T-cell (primary cell): Measurements from ENCODE around the gene ACACA. TPM values are rescaled to one million over a fixed set of nuclear protein-coding genes. Genes with fewer than 3 reads are reported as not detected.

Experiments
- ATAC-seq, 4 experiments: fragments of 200-7000 bp in 3 of 4; fragments of 150-1000 bp in 1 of 4; cut with Tn5 transposase; replicated peaks in 1 of 4; 1 replicate in 3 of 4; 2 replicates in 1 of 4; pipeline ENCODE4 v1.10.0; 2021; ENCODE audit warnings: moderate library complexity in 3 of 4, mild to moderate bottlenecking in 2 of 4, moderate number of reproducible peaks in 1 of 4
- CTCF ChIA-PET, 2 donors: fragments of 300-600 bp; sonication (Branson Sonifier 250); formaldehyde crosslinking; loops; one replicate each; lab custom pipeline; 2022; ENCODE audit warnings: antibody characterized with exemption in 2 of 2; lab: Charles Lee
- POLR2A ChIA-PET, 2 donors: fragments of 300-600 bp; sonication (Branson Sonifier 250); formaldehyde crosslinking; loops; one replicate each; lab custom pipeline; 2022; ENCODE audit warnings: antibody characterized with exemption in 2 of 2; lab: Charles Lee
- DNase-seq, 35 experiments: peaks; one replicate each; pipeline versions ENCODE4 v3.0.0 to v3.0.0-alpha.2; 2013 to 2023
- H3K27ac ChIP-seq: one replicate; pipeline ENCODE4 v1.5.1; 2013; ENCODE audit warnings: low read length
- H3K27me3 ChIP-seq, 2 experiments: replicated peaks in 1 of 2; 1 replicate in 1 of 2; 2 replicates in 1 of 2; pipeline versions ENCODE4 v1.6.1 to v1.7.0; 2013; ENCODE audit warnings: low read length in 1 of 2, mixed read lengths in 1 of 2; ENCODE audit not compliant: control insufficient read depth in 2 of 2, insufficient read depth in 2 of 2; ENCODE audit errors: extremely low read depth in 1 of 2
- H3K36me3 ChIP-seq, 2 donors: 1 replicate in 1 of 2; 2 replicates in 1 of 2; pipeline versions ENCODE4 v1.6.1 to v1.7.0; 2013; ENCODE audit warnings: low read length in 1 of 2; ENCODE audit not compliant: control insufficient read depth in 2 of 2, insufficient read depth in 1 of 2; ENCODE audit errors: extremely low read depth in 1 of 2
- H3K4me1 ChIP-seq, 2 experiments: 1 replicate in 1 of 2; 2 replicates in 1 of 2; pipeline versions ENCODE4 v1.6.1 to v1.7.0; 2013; ENCODE audit warnings: low read length in 2 of 2, mixed read lengths in 1 of 2; ENCODE audit not compliant: insufficient read depth in 2 of 2, control insufficient read depth in 1 of 2; ENCODE audit errors: extremely low read depth in 1 of 2
- H3K4me3 ChIP-seq, 2 donors: 1 replicate in 1 of 2; 2 replicates in 1 of 2; pipeline versions ENCODE4 v1.5.1 to v1.7.0; 2013; ENCODE audit warnings: mild to moderate bottlenecking in 2 of 2, low read length in 1 of 2, moderate library complexity in 1 of 2; ENCODE audit not compliant: control insufficient read depth in 1 of 2; ENCODE audit errors: extremely low read depth in 1 of 2
- H3K9me3 ChIP-seq: 2 replicates; pipeline ENCODE4 v1.7.0; 2013
- H3K27ac Mint-ChIP-seq, 2 donors: one replicate each; pipeline ENCODE4 v1.8.0; 2020 to 2021; ENCODE audit warnings: mild to moderate bottlenecking in 2 of 2, mixed read lengths in 2 of 2
- H3K27me3 Mint-ChIP-seq, 2 donors: one replicate each; pipeline ENCODE4 v1.8.0; 2021 to 2022; ENCODE audit warnings: mixed read lengths in 2 of 2
- H3K36me3 Mint-ChIP-seq: one replicate; pipeline ENCODE4 v1.8.0; 2021; ENCODE audit warnings: mixed read lengths
- H3K4me1 Mint-ChIP-seq, 3 donors: one replicate each; pipeline ENCODE4 v1.8.0; 2020 to 2022; ENCODE audit warnings: mixed read lengths in 3 of 3, mild to moderate bottlenecking in 1 of 3
- H3K4me3 Mint-ChIP-seq, 3 donors: one replicate each; pipeline ENCODE4 v1.8.0; 2020 to 2022; ENCODE audit warnings: mild to moderate bottlenecking in 3 of 3, mixed read lengths in 3 of 3, moderate library complexity in 3 of 3
- H3K9me3 Mint-ChIP-seq, 3 donors: one replicate each; pipeline ENCODE4 v1.8.0; 2020 to 2022; ENCODE audit warnings: mixed read lengths in 3 of 3
- WGBS: methylation state at CpG from one replicate; pipeline ENCODE4 v1.1.5; 2013; ENCODE audit warnings: missing lambda C conversion rate; ENCODE audit not compliant: insufficient coverage; 5-methylcytosine and 5-hydroxymethylcytosine counted together
- total RNA-seq, 35 experiments: library from RNA in 6 of 35; stranded (reverse) in 6 of 35; fragments of 120-200 nt in 1 of 35; gene quantifications; one replicate each; pipeline versions ENCODE4 v1.2.1 to v1.2.4 and lab custom pipeline; 2013 to 2026

The ACACA gene
- total RNA-seq, 5 donors from 2014 or later (not counting 1 experiment from before 2014, with no cell fraction given): 15.9 to 30.2 (median 18.0) TPM

DNA sequence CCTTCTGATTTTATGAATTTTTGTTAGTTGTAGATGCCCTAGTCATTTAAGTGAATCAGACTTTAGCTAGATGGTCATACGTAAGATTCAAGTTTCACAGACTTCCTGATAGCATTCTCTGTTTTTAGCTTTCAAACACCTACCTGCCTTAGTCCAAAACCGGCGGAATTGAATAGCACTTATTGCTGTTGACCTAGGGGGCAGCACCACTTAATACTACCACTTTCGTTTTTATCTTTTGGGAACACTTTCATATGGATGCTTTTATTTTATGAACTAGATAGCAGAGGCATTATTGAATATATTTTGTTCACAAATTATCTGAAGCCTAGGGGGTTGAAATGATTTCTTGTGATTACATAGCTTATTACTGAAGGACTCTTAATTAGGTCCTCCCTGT, 31.5 kb upstream of the ACACA start:
- Histone ChIP-seq H3K4me3 (no peak overlapping the region), H3K27me3 (no peaks in the 10 kb centered on the region), H3K36me3 (peaks cover 0 to 48% of the 10 kb centered on the region in 2 donors), H3K27ac (no peak overlapping the region), H3K9me3 (no peaks in the 10 kb centered on the region), H3K4me1 (no peaks in the 10 kb centered on the region)
- ChIA-PET POLR2A (interaction anchor here in 1 of 2 donors (0.6 kb wide), 1 partner anchor 8 kb away, joined by 3 read pairs; no protein-coding TSS in a partner anchor), CTCF (interaction anchor here (0.6 to 0.7 kb wide), 2 partner anchors 175 to 878 kb away, joined by 3 read pairs; no protein-coding TSS in a partner anchor)
- no peak overlapping the region for H3K27ac Mint-ChIP-seq
- H3K4me3 Mint-ChIP-seq: no peak overlapping the region
- peaks cover 47% of the 10 kb centered on the region for H3K36me3 Mint-ChIP-seq
- DNase-seq (no peak), ATAC-seq (no peak)
- H3K9me3 Mint-ChIP-seq: no peaks in the 10 kb centered on the region
- no peaks in the 10 kb centered on the region for H3K27me3 Mint-ChIP-seq
- H3K4me1 Mint-ChIP-seq: peaks cover 0 to 3% (median 0%) of the 10 kb centered on the region in 3 donors
- 100% methylated on average over 1 of the region's 4 CpGs for WGBS

DNA sequence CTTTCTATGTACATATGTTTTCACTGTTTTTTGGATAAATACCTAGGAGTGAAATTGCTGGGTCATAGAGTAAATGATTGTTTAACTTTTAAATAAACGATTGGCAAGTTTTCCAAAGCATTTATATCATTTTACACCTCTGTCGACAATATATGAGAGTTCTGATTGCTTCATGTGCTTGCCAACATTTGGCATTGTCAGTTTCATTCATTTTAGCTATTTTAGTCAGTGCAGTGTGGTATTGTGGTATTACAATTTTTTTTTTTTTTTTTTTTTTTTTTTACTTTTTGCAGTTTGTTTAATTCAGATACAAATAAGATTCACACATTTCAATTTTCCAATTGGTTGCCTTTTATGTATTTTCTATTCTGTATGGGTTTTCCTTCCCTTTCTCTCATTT, 26.0 kb upstream of the ACACA start:
- Mint-ChIP-seq H3K36me3 (peaks cover 33% of the 10 kb centered on the region), H3K27ac (no peak overlapping the region), H3K4me1 (peaks cover 0 to 13% (median 11%) of the 10 kb centered on the region in 3 donors), H3K9me3 (no peaks in the 10 kb centered on the region), H3K27me3 (no peaks in the 10 kb centered on the region), H3K4me3 (no peak overlapping the region)
- H3K9me3 ChIP-seq: no peaks in the 10 kb centered on the region
- ChIA-PET POLR2A (no interaction called here), CTCF (no interaction called here)
- DNase-seq: no peak
- H3K27me3 ChIP-seq: no peaks in the 10 kb centered on the region
- no CpG with 5 or more reads among the region's 2 CpGs for WGBS
- peaks cover 0 to 36% of the 10 kb centered on the region in 2 donors for H3K36me3 ChIP-seq
- no peak for ATAC-seq
- H3K4me1 ChIP-seq: no peaks in the 10 kb centered on the region
- H3K27ac ChIP-seq: no peak overlapping the region
- H3K4me3 ChIP-seq: no peak overlapping the region

DNA sequence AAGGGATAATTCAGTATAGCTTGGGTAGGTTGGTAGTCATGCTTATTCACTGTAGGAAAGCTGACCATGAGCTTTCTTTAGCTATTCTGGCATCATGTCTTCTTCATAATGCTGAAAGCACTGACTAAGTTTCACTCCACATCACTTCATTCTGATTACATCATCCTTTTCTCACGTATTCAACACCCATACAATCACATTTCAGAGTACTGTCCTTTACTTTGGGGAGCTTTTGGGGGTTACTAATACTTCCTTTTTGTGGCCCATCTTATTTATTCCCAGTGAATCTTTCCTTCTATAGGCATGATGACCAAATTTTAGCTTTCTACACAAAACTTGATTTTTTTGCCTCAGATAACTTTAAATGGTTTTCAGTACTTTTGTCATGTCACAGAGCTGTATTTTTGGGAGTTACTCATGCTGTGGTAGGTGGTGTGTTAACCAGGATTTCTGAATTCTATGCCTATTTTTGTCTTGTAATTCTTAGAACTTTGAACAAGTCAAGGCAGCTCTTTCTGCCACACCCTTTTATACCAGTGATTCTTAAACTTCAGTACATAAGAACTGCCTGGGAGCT, 23.5 kb upstream of the ACACA start:
- whole genome bisulfite sequencing: 14% methylated on average over 1 of the region's 1 CpG
- H3K36me3 Mint-ChIP-seq: peaks cover 41% of the 10 kb centered on the region
- H3K4me1 ChIP-seq: no peaks in the 10 kb centered on the region
- peaks cover 0 to 13% (median 11%) of the 10 kb centered on the region in 3 donors for H3K4me1 Mint-ChIP-seq
- H3K9me3 Mint-ChIP-seq: no peaks in the 10 kb centered on the region
- ChIA-PET POLR2A (interaction anchor here in 1 of 2 donors (0.6 kb wide), 1 partner anchor 8 kb away, joined by 3 read pairs; no protein-coding TSS in a partner anchor), CTCF (no interaction called here)
- peak overlapping the region; percentile 39 to 56 for H3K27ac Mint-ChIP-seq
- DNase-seq: no peak
- no peak overlapping the region for H3K27ac ChIP-seq
- H3K27me3 ChIP-seq: no peaks in the 10 kb centered on the region
- H3K4me3 ChIP-seq: no peak overlapping the region
- no peaks in the 10 kb centered on the region for H3K9me3 ChIP-seq
- H3K36me3 ChIP-seq: peaks cover 3 to 54% of the 10 kb centered on the region in 2 donors
- no peak overlapping the region for H3K4me3 Mint-ChIP-seq
- ATAC-seq: no peak
- H3K27me3 Mint-ChIP-seq: no peaks in the 10 kb centered on the region

DNA sequence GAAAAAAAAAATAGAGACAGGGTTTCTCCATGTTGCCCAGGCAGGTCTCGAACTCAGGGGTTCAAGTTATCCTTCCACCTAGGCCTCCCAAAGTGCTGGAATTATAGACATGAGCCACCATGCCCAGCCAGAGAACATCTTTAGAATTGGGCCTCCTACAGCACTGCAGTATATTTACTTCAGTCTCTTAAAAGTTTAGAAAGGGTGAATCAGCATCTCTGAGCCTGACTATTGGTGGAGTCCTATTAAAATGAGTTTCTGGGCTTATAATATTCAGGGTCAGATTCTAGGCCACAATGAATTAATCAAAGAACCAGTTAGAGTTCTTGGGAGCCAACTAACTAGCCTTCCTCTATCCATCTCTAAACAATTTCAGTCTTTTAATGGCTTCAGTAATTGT, 22.8 kb upstream of the ACACA start:
- no peaks in the 10 kb centered on the region for H3K27me3 ChIP-seq
- DNase-seq: no peak
- Mint-ChIP-seq H3K36me3 (peaks cover 44% of the 10 kb centered on the region), H3K4me3 (no peak overlapping the region), H3K4me1 (peaks cover 0 to 13% (median 11%) of the 10 kb centered on the region in 3 donors), H3K27ac (peak overlapping the region in 1 of 2 donors; percentile 39), H3K27me3 (no peaks in the 10 kb centered on the region), H3K9me3 (no peaks in the 10 kb centered on the region)
- H3K27ac ChIP-seq: no peak overlapping the region
- H3K4me3 ChIP-seq: no peak overlapping the region
- ChIA-PET POLR2A (interaction anchor here in 1 of 2 donors (0.6 kb wide), 1 partner anchor 9 kb away, joined by 3 read pairs; no protein-coding TSS in a partner anchor), CTCF (no interaction called here)
- H3K4me1 ChIP-seq: no peaks in the 10 kb centered on the region
- ATAC-seq: no peak
- H3K9me3 ChIP-seq: no peaks in the 10 kb centered on the region
- peaks cover 3 to 57% of the 10 kb centered on the region in 2 donors for H3K36me3 ChIP-seq
- WGBS: no CpG with 5 or more reads among the region's 1 CpG

DNA sequence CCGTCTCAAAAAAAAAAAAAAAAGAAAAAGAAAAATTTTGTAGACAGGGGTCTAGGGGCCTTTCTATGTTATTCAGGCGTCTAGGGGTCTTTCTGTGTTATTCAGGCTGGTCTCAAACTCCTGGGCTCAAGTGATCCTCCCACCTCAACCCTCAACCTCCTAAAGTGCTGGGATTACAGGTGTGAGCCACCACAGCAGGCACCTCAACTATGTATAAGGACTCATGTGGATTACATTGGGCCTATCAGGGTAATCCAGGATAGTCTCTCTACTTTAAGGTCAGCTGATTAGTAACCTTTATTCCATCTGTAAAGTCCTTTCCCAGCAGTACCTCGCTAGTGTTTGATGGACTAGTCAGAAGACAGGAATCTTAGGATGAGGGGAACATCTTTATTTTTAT, 22.4 kb upstream of the ACACA start:
- H3K9me3 ChIP-seq: no peaks in the 10 kb centered on the region
- Mint-ChIP-seq H3K27ac (no peak overlapping the region), H3K9me3 (no peaks in the 10 kb centered on the region), H3K4me3 (no peak overlapping the region), H3K36me3 (peaks cover 40% of the 10 kb centered on the region), H3K4me1 (peaks cover 0 to 13% (median 11%) of the 10 kb centered on the region in 3 donors), H3K27me3 (no peaks in the 10 kb centered on the region)
- no peaks in the 10 kb centered on the region for H3K4me1 ChIP-seq
- H3K4me3 ChIP-seq: no peak overlapping the region
- H3K27me3 ChIP-seq: no peaks in the 10 kb centered on the region
- ATAC-seq (no peak), DNase-seq (no peak)
- ChIA-PET CTCF (interaction anchor here in 1 of 2 donors (0.5 kb wide), 1 partner anchor 43 kb away, joined by 3 read pairs; no protein-coding TSS in a partner anchor), POLR2A (no interaction called here)
- no CpG with 5 or more reads among the region's 3 CpGs for WGBS
- H3K27ac ChIP-seq: no peak overlapping the region
- H3K36me3 ChIP-seq: peaks cover 3 to 61% of the 10 kb centered on the region in 2 donors

DNA sequence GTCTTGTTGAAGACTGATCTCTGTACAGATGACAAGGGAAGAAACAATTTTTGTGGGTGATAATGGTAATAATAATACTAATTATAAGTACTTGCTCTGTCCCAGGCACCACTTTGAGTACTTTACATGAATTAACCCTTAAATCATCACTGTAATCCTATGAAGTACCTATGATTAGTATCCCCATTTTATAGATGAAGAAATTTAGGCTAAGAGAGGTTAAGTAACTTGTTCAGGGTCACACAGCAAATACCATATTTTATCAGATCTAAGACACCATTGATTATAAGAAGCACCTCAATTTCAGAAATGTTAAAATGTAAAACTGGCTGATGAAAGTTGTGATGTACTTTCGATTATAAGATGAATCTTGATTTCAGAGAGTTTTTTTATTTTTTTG, 18.6 kb upstream of the ACACA start:
- Histone ChIP-seq H3K9me3 (no peaks in the 10 kb centered on the region), H3K4me1 (no peaks in the 10 kb centered on the region), H3K4me3 (no peak overlapping the region), H3K27me3 (no peaks in the 10 kb centered on the region), H3K36me3 (peaks cover 7 to 60% of the 10 kb centered on the region in 2 donors), H3K27ac (no peak overlapping the region)
- Mint-ChIP-seq H3K4me3 (no peak overlapping the region), H3K36me3 (peaks cover 33% of the 10 kb centered on the region), H3K27ac (no peak overlapping the region), H3K4me1 (peaks cover 0 to 9% (median 7%) of the 10 kb centered on the region in 3 donors), H3K9me3 (no peaks in the 10 kb centered on the region), H3K27me3 (no peaks in the 10 kb centered on the region)
- ChIA-PET POLR2A (no interaction called here), CTCF (interaction anchor here in 1 of 2 donors (0.6 kb wide), 1 partner anchor 25 kb away, joined by 4 read pairs; no protein-coding TSS in a partner anchor)
- no CpG with 5 or more reads among the region's 1 CpG for WGBS
- DNase-seq (no peak), ATAC-seq (no peak)
